Cardiac muscle cell (in vitro differentiated cells and primary cell): Measurements from ENCODE around the gene CRYZ. TPM values are rescaled to one million over a fixed set of nuclear protein-coding genes. Genes with fewer than 3 reads are reported as not detected.
"Not testable (repeated sequence)": the region's sequence is repeated elsewhere in the genome, so short reads cannot be mapped to it uniquely, and the experiment has no call there.

Experiments used
- DNase-seq, 2 donors: peaks; one replicate each; pipeline versions ENCODE4 v3.0.0 to v3.0.0-alpha.2; 2010 to 2017; ENCODE audit warnings: low read depth in 1 of 2, low spot score in 1 of 2
- H3K27ac ChIP-seq: fragments of 200-600 bp; sonication (generic); 2 replicates; pipeline ENCODE4 v1.5.1; 2016
- H3K27me3 ChIP-seq: fragments of 200-600 bp; sonication (generic); 2 replicates; pipeline ENCODE4 v1.6.0; 2016; ENCODE audit warnings: control low read depth
- H3K36me3 ChIP-seq: fragments of 200-600 bp; sonication (generic); 2 replicates; pipeline ENCODE4 v1.5.1; 2016; ENCODE audit warnings: control low read depth
- H3K4me1 ChIP-seq: fragments of 200-600 bp; sonication (generic); 2 replicates; pipeline ENCODE4 v1.8.1; 2017; ENCODE audit warnings: low read depth, mild to moderate bottlenecking, mixed run types
- H3K4me3 ChIP-seq: fragments of 200-600 bp; sonication (generic); 2 replicates; pipeline ENCODE4 v1.5.1; 2016; ENCODE audit warnings: mild to moderate bottlenecking
- H3K9me3 ChIP-seq: fragments of 200-600 bp; sonication (generic); 2 replicates; pipeline ENCODE4 v1.5.1; 2017; ENCODE audit warnings: low read depth, mild to moderate bottlenecking, control low read depth
- CTCF ChIP-seq: IDR thresholded peaks from 2 replicates; pipeline ENCODE4 v1.5.1; 2012; ENCODE audit warnings: low read depth, mild to moderate bottlenecking, low read length
- polyA plus RNA-seq: library from polyadenylated mRNA; unstranded; fragments of >200 nt; fragmentation: Nextera tagmentation; extraction: Ambion mirVana; gene quantifications from 2 replicates; pipeline ENCODE4 v1.2.1, GENCODE V29; 2016
- total RNA-seq: library from RNA; depleted of rRNA; stranded (reverse); fragments of >200 nt; gene quantifications from 2 replicates; pipeline ENCODE4 v1.2.3, GENCODE V29; 2016

Gene CRYZ
- total and polyA plus RNA-seq, 2 experiments from 2014 or later = 62.2 to 101 TPM

- Histone ChIP-seq H3K36me3 (no peaks in the 10 kb centered on the region), H3K4me3 (no peak overlapping the region), H3K27ac (no peak overlapping the region), H3K27me3 (peaks cover under 1% of the 10 kb centered on the region), H3K4me1 (no peaks in the 10 kb centered on the region), H3K9me3 (no peaks in the 10 kb centered on the region)
- TF ChIP-seq CTCF = no peak
- DNase-seq = no peak
Observed at GRCh38 chr1:74679811-74680210, 53.0 kb downstream of the CRYZ start.

GRCh38 chr1:74677926-74678325 lies 54.9 kb downstream of the CRYZ start:
- H3K36me3 ChIP-seq = no peaks in the 10 kb centered on the region
- H3K27ac ChIP-seq = no peak overlapping the region
- no peak for TF ChIP-seq CTCF
- peaks cover 19% of the 10 kb centered on the region for H3K27me3 ChIP-seq
- no peak overlapping the region for H3K4me3 ChIP-seq
- H3K4me1 ChIP-seq = no peaks in the 10 kb centered on the region
- no peaks in the 10 kb centered on the region for H3K9me3 ChIP-seq
- no peak for DNase-seq

- TF ChIP-seq CTCF = no peak
- Histone ChIP-seq H3K9me3 (no peaks in the 10 kb centered on the region), H3K4me3 (no peak overlapping the region), H3K27me3 (peaks cover 19% of the 10 kb centered on the region), H3K27ac (no peak overlapping the region), H3K4me1 (no peaks in the 10 kb centered on the region), H3K36me3 (no peaks in the 10 kb centered on the region)
- DNase-seq = no peak
Observed at GRCh38 chr1:74674278-74675048, 58.4 kb downstream of the CRYZ start.

- H3K9me3 ChIP-seq = no peaks in the 10 kb centered on the region
- H3K4me3 ChIP-seq = peak within 1 kb of the TSS; percentile 36
- no peak within 1 kb of the TSS for H3K27ac ChIP-seq
- no peaks in the 10 kb centered on the region for H3K36me3 ChIP-seq
- H3K4me1 ChIP-seq = no peaks in the 10 kb centered on the region
- no peak for TF ChIP-seq CTCF
- DNase-seq = peak; percentile 8 to 30
- H3K27me3 ChIP-seq = peaks cover 19% of the 10 kb centered on the region
Observed at GRCh38 chr1:74673351-74674111, 59.3 kb downstream of the CRYZ start, which contains the start of gene ERICH3. Gene ERICH3 (minus strand): TSS chr1:74673792. CDS start chr1:74673519, 273 bp downstream.

GRCh38 chr1:74670866-74671265 lies 62.0 kb downstream of the CRYZ start:
- H3K27ac ChIP-seq, DNase-seq, H3K4me3 ChIP-seq, H3K9me3 ChIP-seq, H3K4me1 ChIP-seq, H3K36me3 ChIP-seq: not testable (repeated sequence)
- peaks cover 19% of the 10 kb centered on the region for H3K27me3 ChIP-seq

Other genes with a start within 250 kb of the CRYZ start
- 0.09 and 0.14 TPM in 2 replicates for gene LRRC53, start 220.4 kb downstream of the CRYZ start, total RNA-seq
- 0.16 TPM in 1 of 2 replicates, not detected in the other for gene LRRC53, start 220.4 kb downstream of the CRYZ start, polyA plus RNA-seq
- gene ERICH3, start 59.3 kb downstream of the CRYZ start, total RNA-seq = 0.14 and 0.15 TPM in 2 replicates
- not detected in 2 replicates for gene ERICH3, start 59.3 kb downstream of the CRYZ start, polyA plus RNA-seq
- 8.5 and 10.9 TPM in 2 replicates for gene TYW3, start 102 bp upstream of the CRYZ start, total RNA-seq
- gene TYW3, start 102 bp upstream of the CRYZ start, polyA plus RNA-seq = 22.0 and 22.9 TPM in 2 replicates